Activated CD4-positive, CD25-positive, alpha-beta regulatory T cell treated with anti-CD3 and anti-CD28 coated beads, Interleukin-2, amount 50 U/mL, for 72 hours (primary cell): ENCODE data around the gene NCOA7.

ENCODE experiments used
- DNase-seq: peaks from one replicate; pipeline ENCODE4 v3.0.0; 2021

Gene NCOA7

GRCh38 chr6:125790358-125791150 is at the start of gene NCOA7:
Gene NCOA7, plus strand, starts transcription at chr6:125790960. Its CDS starts 24,395 bp downstream, at chr6:125815355.
- peak; percentile 79 for DNase-seq

GRCh38 chr6:125741336-125741735 is 49.4 kb upstream of the NCOA7 start:
- no peak for DNase-seq

GRCh38 chr6:125742024-125742423 is 48.7 kb upstream of the NCOA7 start:
- no peak for DNase-seq

- no peak for DNase-seq
Observed at GRCh38 chr6:125742464-125743120, 48.2 kb upstream of the NCOA7 start.

- DNase-seq: no peak
Observed at GRCh38 chr6:125743604-125744003, 47.2 kb upstream of the NCOA7 start.

GRCh38 chr6:125745281-125746018 is 45.3 kb upstream of the NCOA7 start:
- no peak for DNase-seq

- DNase-seq: no peak
Observed at GRCh38 chr6:125746019-125746414, 44.7 kb upstream of the NCOA7 start.

GRCh38 chr6:125746731-125747588 is 43.8 kb upstream of the NCOA7 start:
- peak; percentile 49 for DNase-seq

GRCh38 chr6:125747589-125748405 is 43.0 kb upstream of the NCOA7 start:
- peak; percentile 35 for DNase-seq

- no peak for DNase-seq
Observed at GRCh38 chr6:125748406-125749172, 42.2 kb upstream of the NCOA7 start.

- peak; percentile 90 for DNase-seq
Observed at GRCh38 chr6:125749173-125749864, 41.4 kb upstream of the NCOA7 start, which contains the start of gene HEY2. Gene HEY2, plus strand, starts transcription at chr6:125749632. Its CDS starts 145 bp downstream, at chr6:125749777.

- DNase-seq: no peak
Observed at GRCh38 chr6:125749865-125750691, 40.7 kb upstream of the NCOA7 start.

- no peak for DNase-seq
Observed at GRCh38 chr6:125750692-125751333, 39.9 kb upstream of the NCOA7 start.

- DNase-seq: no peak
Observed at GRCh38 chr6:125751334-125751916, 39.3 kb upstream of the NCOA7 start.

- no peak for DNase-seq
Observed at GRCh38 chr6:125752773-125753172, 38.0 kb upstream of the NCOA7 start.

- no peak for DNase-seq
Observed at GRCh38 chr6:125753218-125753936, 37.4 kb upstream of the NCOA7 start.

- DNase-seq: no peak
Observed at GRCh38 chr6:125753937-125754259, 36.9 kb upstream of the NCOA7 start.

- DNase-seq: no peak
Observed at GRCh38 chr6:125754566-125754965, 36.2 kb upstream of the NCOA7 start.
